Measurements from ENCODE around the gene TRIM24.

The TRIM24 gene

GRCh38 chr7:138606236-138606635, 146.2 kb downstream of the TRIM24 start:
- no peak for TF ChIP-seq CTCF (IDR thresholded peaks at IDR 0.05; ENCODE audit: insufficient read depth, low read length, missing control alignments)
- H3K4me3 ChIP-seq (ENCODE audit: low read depth, low read length): no peak overlapping the region
- DNase-seq (ENCODE audit: low read depth, low spot score): no peak
- POLR2A ChIA-PET: no interaction called here
- CTCF ChIA-PET: no interaction called here

- DNase-seq (ENCODE audit: low read depth, low spot score): no peak
- H3K4me3 ChIP-seq (ENCODE audit: low read depth, low read length): no peak overlapping the region
- no peak for TF ChIP-seq CTCF (IDR thresholded peaks at IDR 0.05; ENCODE audit: insufficient read depth, low read length, missing control alignments)
- CTCF ChIA-PET: interaction anchor here (1.2 kb wide), 1 partner anchor 131 kb away, joined by 3 read pairs; no protein-coding TSS in a partner anchor
- POLR2A ChIA-PET: no interaction called here
These were observed 147.4 kb downstream of the TRIM24 start for GRCh38 chr7:138607216-138608126.

GRCh38 chr7:138608275-138608674, 148.2 kb downstream of the TRIM24 start:
- H3K4me3 ChIP-seq (ENCODE audit: low read depth, low read length): no peak overlapping the region
- CTCF ChIA-PET: interaction anchor here (1.2 kb wide), 1 partner anchor 131 kb away, joined by 3 read pairs; no protein-coding TSS in a partner anchor
- DNase-seq (ENCODE audit: low read depth, low spot score): no peak
- no peak for TF ChIP-seq CTCF (IDR thresholded peaks at IDR 0.05; ENCODE audit: insufficient read depth, low read length, missing control alignments)
- POLR2A ChIA-PET: no interaction called here

- ChIA-PET CTCF (interaction anchor here (1.4 kb wide), 1 partner anchor 128 kb away, joined by 3 read pairs; no protein-coding TSS in a partner anchor), POLR2A (no interaction called here)
- H3K4me3 ChIP-seq (ENCODE audit: low read depth, low read length): no peak overlapping the region
- DNase-seq (ENCODE audit: low read depth, low spot score): no peak
- no peak for TF ChIP-seq CTCF (IDR thresholded peaks at IDR 0.05; ENCODE audit: insufficient read depth, low read length, missing control alignments)
These were observed 150.7 kb downstream of the TRIM24 start for GRCh38 chr7:138610671-138611170.

- DNase-seq (ENCODE audit: low read depth, low spot score): no peak
- CTCF ChIA-PET: no interaction called here
- no peak for TF ChIP-seq CTCF (IDR thresholded peaks at IDR 0.05; ENCODE audit: insufficient read depth, low read length, missing control alignments)
- no peak overlapping the region for H3K4me3 ChIP-seq (ENCODE audit: low read depth, low read length)
- POLR2A ChIA-PET: no interaction called here
These were observed 153.6 kb downstream of the TRIM24 start for GRCh38 chr7:138613630-138614029.

GRCh38 chr7:138616085-138616484, 156.0 kb downstream of the TRIM24 start:
- CTCF ChIA-PET: no interaction called here
- no peak overlapping the region for H3K4me3 ChIP-seq (ENCODE audit: low read depth, low read length)
- no peak for TF ChIP-seq CTCF (IDR thresholded peaks at IDR 0.05; ENCODE audit: insufficient read depth, low read length, missing control alignments)
- POLR2A ChIA-PET: no interaction called here
- no peak for DNase-seq (ENCODE audit: low read depth, low spot score)
